IMR-90 (cell line): ENCODE data around the gene BUB1B. TPM values are rescaled to one million over a fixed set of nuclear protein-coding genes. Genes with fewer than 3 reads are reported as not detected.

Experiments
- ATAC-seq: fragments of 200-7000 bp; cut with Tn5 transposase; 2 replicates; pipeline ENCODE4 v1.9.1; 2020; ENCODE audit warnings: low read depth, mild to moderate bottlenecking, moderate library complexity
- BruUV-seq: library from RNA; stranded (reverse); fragments of 400-500 nt; replicated peaks from 2 replicates; lab custom pipeline; 2021; lab: Mats Ljungman, UMichigan
- CTCF ChIA-PET: fragments of 300-600 bp; formaldehyde crosslinking; extraction: SDS; loops from one replicate; lab custom pipeline; 2021; ENCODE audit warnings: antibody characterized with exemption; lab: Yijun Ruan, JAX
- POLR2A ChIA-PET: fragments of 300-600 bp; sonication (Branson Sonifier 250); formaldehyde crosslinking; loops from one replicate; lab custom pipeline; 2022; ENCODE audit warnings: antibody characterized with exemption; ENCODE audit not compliant: unreplicated experiment; lab: Charles Lee
- DNase-seq: peaks from one replicate; pipeline ENCODE4 v3.0.0; 2013
- H2AFZ ChIP-seq: replicated peaks from 2 replicates; pipeline ENCODE3; 2013; ENCODE audit warnings: low read length, mild to moderate bottlenecking; ENCODE audit not compliant: poor library complexity
- H2AK5ac ChIP-seq: 2 replicates; pipeline ENCODE4 v1.6.1; 2013; ENCODE audit warnings: low read depth, low read length, inconsistent platforms
- H2AK9ac ChIP-seq: replicated peaks from 2 replicates; pipeline ENCODE3; 2013; ENCODE audit warnings: mild to moderate bottlenecking, low read depth, low read length, moderate library complexity; ENCODE audit not compliant: poor library complexity
- H2BK120ac ChIP-seq: 2 replicates; pipeline ENCODE4 v1.6.1; 2013; ENCODE audit warnings: low read depth, low read length, inconsistent platforms
- H2BK15ac ChIP-seq: 3 replicates; pipeline ENCODE4 v1.6.1; 2013; ENCODE audit warnings: low read depth, low read length, inconsistent platforms
- H2BK20ac ChIP-seq: 2 replicates; pipeline ENCODE4 v1.6.1; 2013; ENCODE audit warnings: low read depth, mild to moderate bottlenecking, inconsistent platforms, low read length, moderate library complexity
- H2BK5ac ChIP-seq: 2 replicates; pipeline ENCODE4 v1.6.1; 2013; ENCODE audit warnings: mild to moderate bottlenecking, low read depth, low read length, inconsistent platforms; ENCODE audit not compliant: poor library complexity, severe bottlenecking
- H3K14ac ChIP-seq: replicated peaks from 2 replicates; pipeline ENCODE4 v1.6.1; 2013; ENCODE audit warnings: low read depth, low read length, inconsistent platforms
- H3K18ac ChIP-seq: 2 replicates; pipeline ENCODE4 v1.6.1; 2013; ENCODE audit warnings: low read depth, low read length, control low read depth
- H3K23ac ChIP-seq: 2 replicates; pipeline ENCODE4 v1.6.1; 2013; ENCODE audit warnings: low read depth, low read length, inconsistent platforms
- H3K27ac ChIP-seq: 2 replicates; pipeline ENCODE4 v1.5.1; 2013; ENCODE audit warnings: mild to moderate bottlenecking, control low read depth, low read length; ENCODE audit not compliant: insufficient read depth
- H3K27me3 ChIP-seq: 2 replicates; pipeline ENCODE4 v1.6.1; 2013; ENCODE audit warnings: low read length; ENCODE audit not compliant: control insufficient read depth, insufficient read depth
- H3K36me3 ChIP-seq: 2 replicates; pipeline ENCODE4 v1.6.1; 2013; ENCODE audit warnings: low read length, mixed read lengths; ENCODE audit not compliant: control insufficient read depth, insufficient read depth
- H3K4ac ChIP-seq: 2 replicates; pipeline ENCODE4 v1.6.1; 2013; ENCODE audit warnings: low read depth, low read length, inconsistent platforms
- H3K4me1 ChIP-seq: 2 replicates; pipeline ENCODE4 v1.6.1; 2013; ENCODE audit warnings: low read length, mixed read lengths; ENCODE audit not compliant: control insufficient read depth, insufficient read depth
- H3K4me2 ChIP-seq: 2 replicates; pipeline ENCODE4 v1.6.1; 2013; ENCODE audit warnings: low read depth, mild to moderate bottlenecking, control low read depth, low read length, moderate library complexity
- H3K4me3 ChIP-seq: 2 replicates; pipeline ENCODE4 v1.5.1; 2013; ENCODE audit warnings: low read depth, mild to moderate bottlenecking, control low read depth, low read length, moderate library complexity; ENCODE audit not compliant: insufficient read depth
- H3K56ac ChIP-seq: 2 replicates; pipeline ENCODE4 v1.6.1; 2013; ENCODE audit warnings: low read length, inconsistent platforms; ENCODE audit not compliant: insufficient read depth; ENCODE audit errors: extremely low read depth
- H3K79me1 ChIP-seq, 2 experiments: 2 replicates each; pipeline ENCODE4 v1.6.1; 2013; ENCODE audit warnings: low read length in 2 of 2, inconsistent platforms in 1 of 2, low read depth in 1 of 2
- H3K9ac ChIP-seq: 2 replicates; pipeline ENCODE4 v1.6.1; 2013; ENCODE audit warnings: low read depth, low read length, control low read depth
- H3K9me1 ChIP-seq: 2 replicates; pipeline ENCODE4 v1.6.1; 2013; ENCODE audit warnings: low read length, inconsistent platforms; ENCODE audit not compliant: insufficient read depth
- H3K9me3 ChIP-seq: 2 replicates; pipeline ENCODE4 v1.6.1; 2013; ENCODE audit warnings: low read length; ENCODE audit not compliant: control insufficient read depth, insufficient read depth
- H4K20me1 ChIP-seq: 2 replicates; pipeline ENCODE4 v1.6.1; 2013; ENCODE audit warnings: low read length, inconsistent platforms; ENCODE audit not compliant: insufficient read depth
- H4K5ac ChIP-seq: 2 replicates; pipeline ENCODE4 v1.6.1; 2013; ENCODE audit warnings: mild to moderate bottlenecking, low read depth, low read length, control low read depth
- H4K8ac ChIP-seq, 2 experiments: 2 replicates each; pipeline ENCODE4 v1.6.1; 2013; ENCODE audit warnings: low read depth in 2 of 2, low read length in 2 of 2, control low read depth in 1 of 2, inconsistent platforms in 1 of 2
- H4K91ac ChIP-seq: 2 replicates; pipeline ENCODE4 v1.6.1; 2013; ENCODE audit warnings: low read depth, low read length, inconsistent platforms; ENCODE audit not compliant: insufficient read depth
- BHLHE40 ChIP-seq: fragments of 150-350 bp; IDR thresholded peaks from 2 replicates; pipeline ENCODE4 v1.6.1; 2016; ENCODE audit warnings: mild to moderate bottlenecking, low read depth, low read length
- CEBPB ChIP-seq: IDR thresholded peaks from 2 replicates; pipeline ENCODE4 v1.6.1; 2012; ENCODE audit warnings: low read depth, low read length, improper control_type of control experiment
- CTCF ChIP-seq: conservative IDR thresholded peaks from 2 replicates; pipeline ENCODE4 v1.5.1; 2012; ENCODE audit warnings: mild to moderate bottlenecking, low read depth, low read length, improper control_type of control experiment
- FOS ChIP-seq: fragments of 150-350 bp; IDR thresholded peaks from 2 replicates; pipeline ENCODE4 v1.6.1; 2016; ENCODE audit warnings: low read depth, low read length
- MAFK ChIP-seq: IDR thresholded peaks from 2 replicates; pipeline ENCODE4 v1.6.1; 2012; ENCODE audit warnings: low read depth, low read length, improper control_type of control experiment
- NFE2L2 ChIP-seq: fragments of 150-350 bp; IDR thresholded peaks from 2 replicates; pipeline ENCODE4 v1.6.1; 2016; ENCODE audit warnings: low read depth, mild to moderate bottlenecking, low read length
- RAD21 ChIP-seq: IDR thresholded peaks from 2 replicates; pipeline ENCODE4 v1.6.1; 2012; ENCODE audit warnings: low read length, improper control_type of control experiment
- RFX5 ChIP-seq: IDR thresholded peaks from 2 replicates; pipeline ENCODE4 v1.8.0; 2012; ENCODE audit warnings: low read depth, mild to moderate bottlenecking, low read length, moderate library complexity
- USF2 ChIP-seq: fragments of 150-350 bp; IDR thresholded peaks from 2 replicates; pipeline ENCODE4 v1.6.1; 2017; ENCODE audit warnings: mild to moderate bottlenecking, antibody characterized with exemption, low read length, low read depth
- WGBS, 2 experiments: methylation state at CpG; one replicate each; pipeline versions ENCODE4 v1.1.5 to v1.1.7; 2013; ENCODE audit warnings: missing lambda C conversion rate in 2 of 2; ENCODE audit not compliant: insufficient read length in 1 of 2; ENCODE audit errors: extremely low coverage in 2 of 2; 5-methylcytosine and 5-hydroxymethylcytosine counted together
- dilution Hi-C: fragments of 300-500 bp; cut with HindIII; formaldehyde crosslinking; loops from one replicate; pipeline ENCODE4 v1.14.3; 2018; ENCODE audit warnings: low sequenced_read_pairs; ENCODE audit not compliant: unreplicated experiment
- in situ Hi-C: fragments of 300-500 bp; cut with MboI; formaldehyde crosslinking; loops from 3 replicates; pipeline ENCODE4 v1.14.3; 2019; ENCODE audit warnings: low sequenced_read_pairs, inconsistent platforms, mixed read lengths
- intact Hi-C: fragments of 100-400 bp; cut with micrococcal nuclease; formaldehyde crosslinking; loops from 2 replicates; pipeline ENCODE4 v1.10.0; 2022
- polyA plus RNA-seq, 3 experiments: library from polyadenylated mRNA; depleted of rRNA; stranded (reverse); fragments of >200 nt; gene quantifications; 2 replicates each; pipeline ENCODE4 v1.2.3, GENCODE V29; 2012; ENCODE audit warnings: low replicate concordance in 1 of 3
- total RNA-seq: library from RNA; depleted of rRNA; stranded (reverse); fragments of >200 nt; gene quantifications from 2 replicates; pipeline ENCODE4 v1.2.3, GENCODE V29; 2012

The BUB1B gene
- total and polyA plus RNA-seq, 2 of the 4 experiments (the other 2 are of a cell fraction) = 15.6 to 24.7 TPM

DNA sequence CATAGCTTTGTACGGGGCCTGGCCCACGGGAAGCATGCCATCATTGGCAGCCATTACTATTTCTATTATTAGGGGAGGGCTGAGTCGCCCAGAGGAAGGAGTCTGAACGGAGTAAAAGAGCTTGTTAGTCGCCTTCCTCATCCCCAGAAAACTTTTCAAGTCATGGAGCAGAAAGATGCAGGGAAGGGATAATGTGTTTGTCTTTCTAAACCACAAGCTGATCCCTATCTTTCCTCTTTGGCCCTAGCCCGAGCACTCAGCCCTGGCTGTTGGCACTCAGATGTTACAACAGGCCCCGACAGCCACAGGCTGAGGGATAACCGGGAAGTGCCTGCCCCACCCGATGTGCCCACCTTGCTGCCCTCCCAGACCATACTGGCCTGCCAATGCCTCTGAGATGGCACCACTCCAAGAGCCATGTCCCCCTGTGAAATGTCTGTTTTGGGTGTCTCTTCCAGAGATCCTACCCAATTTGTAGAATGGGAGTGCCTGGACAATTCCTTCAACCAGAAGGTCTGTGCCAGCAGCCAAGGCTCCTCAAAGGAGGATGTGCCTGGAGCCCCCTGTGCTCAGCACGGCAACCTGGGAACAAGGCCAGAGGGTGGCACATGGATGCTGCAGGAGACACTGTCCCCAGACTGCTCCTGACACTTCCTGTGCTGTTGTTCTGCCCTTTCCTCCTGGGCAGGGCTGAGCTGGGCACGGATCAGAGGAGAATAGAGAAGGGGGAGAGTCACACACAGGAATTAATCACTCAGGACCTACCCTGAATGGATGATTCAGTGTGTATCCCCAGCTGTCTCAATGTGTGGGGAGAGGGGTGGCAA is 88.8 kb downstream of the BUB1B start:
- Histone ChIP-seq H2AK5ac (no peak overlapping the region), H3K79me1 (no peaks in the 10 kb centered on the region), H3K14ac (no peak overlapping the region), H3K4me1 (peaks cover 2% of the 10 kb centered on the region; the same call in 1 of the 2 replicates), H3K27me3 (peaks cover 62% of the 10 kb centered on the region), H3K4me2 (no peak overlapping the region), H2AK9ac (no peak overlapping the region), H2BK120ac (no peak overlapping the region), H2AFZ (peak overlapping the region; percentile 56), H4K5ac (no peak overlapping the region), H4K91ac (no peak overlapping the region), H3K27ac (no peak overlapping the region), H2BK15ac (no peak overlapping the region), H3K56ac (no peak overlapping the region), H2BK5ac (no peak overlapping the region), H2BK20ac (no peak overlapping the region), H3K9ac (no peak overlapping the region), H4K20me1 (no peaks in the 10 kb centered on the region), H3K4ac (no peak overlapping the region), H3K9me3 (no peaks in the 10 kb centered on the region), H3K36me3 (no peaks in the 10 kb centered on the region), H3K4me3 (no peak overlapping the region), H4K8ac (no peak overlapping the region), H3K23ac (no peak overlapping the region), H3K9me1 (no peaks in the 10 kb centered on the region), H3K18ac (no peak overlapping the region)
- dilution Hi-C loops = no loop called here
- ChIA-PET CTCF (interaction anchor here (1.0 kb wide), 1 partner anchor 25 kb away, joined by 3 read pairs; no protein-coding TSS in a partner anchor), POLR2A (no interaction called here)
- no peak for ATAC-seq
- intact Hi-C loops = no loop called here
- DNase-seq = peak; percentile 37
- in situ Hi-C loops = no loop called here
- TF ChIP-seq NFE2L2 (no peak), CEBPB (no peak), BHLHE40 (no peak), MAFK (no peak), FOS (no peak), RAD21 (no peak), USF2 (no peak), CTCF (no peak), RFX5 (no peak)
- 70% methylated on average over 2 of the region's 11 CpGs; no CpG with 5 or more reads in 1 of the 2 experiments for WGBS, 2 experiments
- BruUV-seq = no TSS peak
